ENCODE data around the gene ALAD.
"Not testable (repeated sequence)": the region's sequence is repeated elsewhere in the genome, so short reads cannot be mapped to it uniquely, and the experiment has no call there.

The ALAD gene

DNA sequence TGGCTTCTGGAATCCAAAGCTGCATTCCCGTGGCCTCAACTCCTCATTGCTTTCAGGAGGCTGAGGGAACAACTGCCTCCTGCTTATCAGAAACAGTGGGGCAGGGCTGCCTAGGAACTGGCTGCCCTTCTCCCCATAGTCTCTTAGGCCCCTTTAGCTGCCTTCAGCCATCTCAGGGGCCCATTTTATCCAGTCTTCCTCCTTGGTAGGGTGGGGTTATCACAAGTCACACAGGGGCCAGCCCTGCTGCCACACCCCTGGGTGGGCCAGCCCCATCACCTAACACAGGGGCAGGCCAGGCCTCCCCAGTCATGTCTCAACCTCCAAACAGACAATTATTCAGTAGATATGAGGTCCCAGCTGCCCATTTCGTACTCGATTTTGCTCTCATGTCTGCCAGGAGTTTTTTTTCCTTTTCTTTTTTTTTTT, 3.9 kb downstream of the ALAD start:
- Histone ChIP-seq H3K4me2 (ENCODE audit: low read length) (no peak overlapping the region), H3K4me3 (ENCODE audit: low read length) (no peak overlapping the region), H3K9ac (ENCODE audit: low read depth, low read length) (no peak overlapping the region), H3K36me3 (ENCODE audit: insufficient read depth, low read length) (peaks cover 8% of the 10 kb centered on the region), H3K9me3 (replicated peaks; ENCODE audit: low read length) (no peaks in the 10 kb centered on the region), H3K27me3 (ENCODE audit: control insufficient read depth, insufficient read depth, low read length) (no peaks in the 10 kb centered on the region), H3K4me1 (ENCODE audit: control insufficient read depth, insufficient read depth, low read length) (peaks cover 25% of the 10 kb centered on the region)

DNA sequence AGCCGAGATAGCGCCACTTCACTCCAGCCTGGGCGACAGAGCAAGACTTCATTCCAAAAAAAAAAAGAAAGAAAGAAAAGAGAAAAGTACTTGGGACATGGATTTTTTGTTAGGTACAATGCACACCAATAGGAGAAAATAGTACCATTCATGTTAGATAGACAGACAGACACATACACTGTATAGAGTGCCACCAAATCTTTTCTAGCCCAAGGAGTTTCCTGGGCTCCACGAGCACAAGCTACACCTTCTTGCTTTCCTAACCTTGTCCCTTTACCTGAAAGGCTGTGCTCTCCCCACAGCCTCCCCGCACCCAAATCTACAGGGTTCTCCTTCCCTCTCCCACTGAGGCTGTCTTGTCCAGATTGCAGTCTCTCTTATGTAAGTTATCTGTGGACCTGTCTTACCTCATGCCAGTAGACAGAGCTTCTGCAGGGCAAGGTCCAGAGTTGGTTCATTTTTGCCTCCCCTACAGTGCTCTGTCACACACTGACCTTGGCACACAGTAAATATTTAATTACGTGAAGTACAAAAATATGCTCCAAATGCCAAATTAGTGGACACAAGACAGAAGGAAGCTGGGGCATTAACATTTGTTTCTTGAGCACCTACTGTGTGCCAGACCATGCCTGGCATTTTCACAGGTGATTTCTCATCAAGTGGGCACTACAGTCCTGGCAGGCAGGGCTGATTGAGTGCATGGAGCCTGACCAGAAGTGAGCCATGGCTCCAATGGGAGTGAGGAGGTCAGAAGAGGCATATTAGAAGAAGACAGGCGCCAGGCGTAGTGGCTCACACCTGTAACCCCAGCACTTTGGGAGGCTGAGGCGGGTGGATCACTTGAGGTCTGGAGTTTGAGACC, 5.9 kb downstream of the ALAD start:
- no peak overlapping the region for H3K4me2 ChIP-seq (ENCODE audit: low read length)
- no peaks in the 10 kb centered on the region for H3K27me3 ChIP-seq (ENCODE audit: control insufficient read depth, insufficient read depth, low read length)
- no peak overlapping the region for H3K4me3 ChIP-seq (ENCODE audit: low read length)
- peaks cover 22% of the 10 kb centered on the region for H3K36me3 ChIP-seq (ENCODE audit: insufficient read depth, low read length)
- H3K9me3 ChIP-seq (replicated peaks; ENCODE audit: low read length), result no peaks in the 10 kb centered on the region
- no peak overlapping the region for H3K9ac ChIP-seq (ENCODE audit: low read depth, low read length)
- H3K4me1 ChIP-seq (ENCODE audit: control insufficient read depth, insufficient read depth, low read length), result peaks cover 17% of the 10 kb centered on the region

DNA sequence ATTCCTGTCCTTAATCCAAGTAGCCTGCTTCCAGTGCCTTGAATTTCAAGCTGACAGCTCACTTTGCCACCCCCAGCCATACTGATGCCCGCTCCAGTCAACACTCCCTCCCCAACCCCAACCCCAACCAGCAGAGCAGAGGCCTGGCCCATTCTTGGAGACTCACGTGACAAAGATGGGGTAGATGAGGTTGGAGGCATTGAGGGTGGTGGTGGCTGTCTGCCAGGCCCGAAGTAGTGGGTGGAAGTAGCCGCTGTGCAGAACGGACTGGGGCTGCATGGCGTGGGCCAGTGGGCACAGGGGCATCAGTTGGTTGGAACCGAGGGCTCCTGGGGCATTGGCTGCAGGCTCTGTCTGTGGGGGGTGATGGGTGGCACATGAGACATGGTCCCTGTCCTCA, 7.8 kb downstream of the ALAD start:
- Histone ChIP-seq H3K9me3 (replicated peaks; ENCODE audit: low read length) (no peaks in the 10 kb centered on the region), H3K4me3 (ENCODE audit: low read length) (no peak overlapping the region), H3K4me2 (ENCODE audit: low read length) (no peak overlapping the region), H3K9ac (ENCODE audit: low read depth, low read length) (no peak overlapping the region), H3K36me3 (ENCODE audit: insufficient read depth, low read length) (peaks cover 34% of the 10 kb centered on the region), H3K4me1 (ENCODE audit: control insufficient read depth, insufficient read depth, low read length) (peaks cover 5% of the 10 kb centered on the region), H3K27me3 (ENCODE audit: control insufficient read depth, insufficient read depth, low read length) (no peaks in the 10 kb centered on the region)

DNA sequence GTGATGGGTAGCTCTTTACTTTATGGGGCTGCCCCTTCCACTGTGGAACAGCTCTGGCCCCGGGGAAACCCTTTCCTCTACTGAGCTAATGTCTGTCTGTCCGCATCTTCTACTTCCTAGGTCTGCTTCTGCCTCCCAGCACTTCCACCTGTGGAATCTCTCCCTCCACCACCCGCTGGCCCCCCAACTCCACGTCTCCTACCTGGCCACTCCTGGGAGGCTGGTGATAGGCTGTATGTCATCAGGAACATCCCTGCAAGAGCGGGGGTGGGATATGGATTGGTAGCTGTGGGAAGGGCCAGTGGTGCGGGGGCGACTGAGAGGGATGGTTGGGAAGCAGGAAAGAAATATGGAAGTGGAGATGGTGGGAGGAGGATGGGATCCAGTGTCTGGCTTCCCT, 9.2 kb downstream of the ALAD start:
- H3K27me3 ChIP-seq (ENCODE audit: control insufficient read depth, insufficient read depth, low read length), result no peaks in the 10 kb centered on the region
- no peak overlapping the region for H3K9ac ChIP-seq (ENCODE audit: low read depth, low read length)
- peaks cover 41% of the 10 kb centered on the region for H3K36me3 ChIP-seq (ENCODE audit: insufficient read depth, low read length)
- H3K4me3 ChIP-seq (ENCODE audit: low read length), result no peak overlapping the region
- H3K4me1 ChIP-seq (ENCODE audit: control insufficient read depth, insufficient read depth, low read length), result no peaks in the 10 kb centered on the region
- no peaks in the 10 kb centered on the region for H3K9me3 ChIP-seq (replicated peaks; ENCODE audit: low read length)
- no peak overlapping the region for H3K4me2 ChIP-seq (ENCODE audit: low read length)

DNA sequence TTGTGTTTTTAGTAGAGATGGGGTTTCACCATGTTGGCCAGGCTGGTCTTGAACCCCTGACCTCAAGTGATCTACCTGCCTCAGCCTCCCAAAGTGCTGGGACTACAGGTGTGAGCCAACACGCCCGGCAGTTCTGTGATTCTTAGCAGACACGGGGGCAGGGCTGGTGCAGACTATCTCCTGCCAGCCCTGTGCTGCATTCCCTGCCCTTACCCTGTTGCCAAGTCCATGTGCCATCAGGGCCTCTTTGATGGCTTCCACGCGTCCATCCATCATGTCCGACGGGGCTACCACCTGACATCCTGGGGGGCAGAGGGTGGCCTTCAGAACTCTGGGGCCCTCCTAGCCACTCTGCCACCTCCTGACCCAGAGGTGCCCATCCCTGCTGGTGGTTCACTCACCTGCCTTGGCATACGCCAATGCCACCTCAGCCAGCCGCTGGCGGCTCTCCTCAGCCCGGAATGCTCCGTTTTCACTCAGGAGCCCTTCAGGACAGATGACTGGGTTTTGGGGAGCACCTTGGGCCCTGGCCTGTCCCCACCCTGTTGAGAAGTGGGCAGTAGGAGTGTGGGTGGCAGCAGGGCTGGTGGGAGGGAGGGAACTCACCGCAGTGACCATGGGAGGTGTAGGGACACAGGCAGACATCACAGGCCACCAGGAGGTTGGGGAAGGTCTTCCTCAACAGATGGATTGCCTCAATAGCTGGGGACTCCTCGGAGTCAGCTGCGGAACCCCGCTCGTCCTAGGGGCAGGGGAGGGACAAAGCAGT, 10.7 kb downstream of the ALAD start:
- peaks cover 40% of the 10 kb centered on the region for H3K36me3 ChIP-seq (ENCODE audit: insufficient read depth, low read length)
- H3K4me1 ChIP-seq (ENCODE audit: control insufficient read depth, insufficient read depth, low read length), result no peaks in the 10 kb centered on the region
- H3K4me3 ChIP-seq (ENCODE audit: low read length), result no peak overlapping the region
- no peak overlapping the region for H3K9ac ChIP-seq (ENCODE audit: low read depth, low read length)
- no peaks in the 10 kb centered on the region for H3K27me3 ChIP-seq (ENCODE audit: control insufficient read depth, insufficient read depth, low read length)
- no peak overlapping the region for H3K4me2 ChIP-seq (ENCODE audit: low read length)
- no peaks in the 10 kb centered on the region for H3K9me3 ChIP-seq (replicated peaks; ENCODE audit: low read length)

DNA sequence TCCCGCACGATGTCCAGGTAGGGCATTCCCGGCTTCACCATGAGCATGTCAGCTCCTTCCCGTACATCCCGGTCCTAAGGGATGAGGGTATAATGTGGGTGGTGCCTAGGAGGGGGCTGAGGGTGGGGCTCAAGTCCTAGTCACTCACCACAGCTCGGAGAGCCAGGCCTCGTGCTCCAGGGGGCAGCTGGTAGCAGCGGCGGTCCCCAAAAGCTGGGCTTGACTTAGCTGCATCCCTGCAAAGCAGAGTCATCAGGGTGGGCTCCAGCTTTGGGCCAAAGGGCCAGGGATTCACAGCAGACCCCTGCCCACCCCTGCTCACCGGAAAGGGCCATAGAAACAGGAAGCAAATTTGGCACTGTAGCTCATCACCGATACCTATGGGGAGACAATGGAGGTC, 11.6 kb downstream of the ALAD start:
- Histone ChIP-seq H3K27me3 (ENCODE audit: control insufficient read depth, insufficient read depth, low read length) (no peaks in the 10 kb centered on the region), H3K9me3 (replicated peaks; ENCODE audit: low read length) (no peaks in the 10 kb centered on the region), H3K4me1 (ENCODE audit: control insufficient read depth, insufficient read depth, low read length) (no peaks in the 10 kb centered on the region), H3K4me2 (ENCODE audit: low read length) (no peak overlapping the region), H3K36me3 (ENCODE audit: insufficient read depth, low read length) (peaks cover 35% of the 10 kb centered on the region), H3K4me3 (ENCODE audit: low read length) (no peak overlapping the region), H3K9ac (ENCODE audit: low read depth, low read length) (no peak overlapping the region)

DNA sequence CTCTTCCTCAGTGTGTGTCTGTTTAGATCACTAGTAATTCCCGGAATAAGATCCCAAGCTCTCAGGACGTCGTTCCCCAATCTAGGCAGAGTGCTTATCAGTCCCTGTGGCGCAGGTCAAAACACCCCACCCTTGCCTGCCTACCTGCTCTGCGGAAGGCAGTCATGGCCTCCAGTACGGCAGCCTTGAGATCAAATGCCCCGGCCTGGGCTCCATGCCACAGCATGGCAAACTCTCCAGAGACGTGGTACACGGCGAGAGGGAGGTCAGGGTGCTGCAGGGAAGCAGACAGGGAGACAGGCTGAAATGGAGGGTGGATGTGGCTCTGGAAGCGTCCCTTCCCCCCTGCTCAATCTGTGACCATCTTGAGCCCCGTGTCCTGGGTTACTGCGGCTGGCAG, 12.3 kb downstream of the ALAD start:
- no peak overlapping the region for H3K9ac ChIP-seq (ENCODE audit: low read depth, low read length)
- no peaks in the 10 kb centered on the region for H3K4me1 ChIP-seq (ENCODE audit: control insufficient read depth, insufficient read depth, low read length)
- H3K4me3 ChIP-seq (ENCODE audit: low read length), result no peak overlapping the region
- no peaks in the 10 kb centered on the region for H3K27me3 ChIP-seq (ENCODE audit: control insufficient read depth, insufficient read depth, low read length)
- H3K4me2 ChIP-seq (ENCODE audit: low read length), result no peak overlapping the region
- H3K36me3 ChIP-seq (ENCODE audit: insufficient read depth, low read length), result peaks cover 35% of the 10 kb centered on the region
- H3K9me3 ChIP-seq (replicated peaks; ENCODE audit: low read length), result no peaks in the 10 kb centered on the region

DNA sequence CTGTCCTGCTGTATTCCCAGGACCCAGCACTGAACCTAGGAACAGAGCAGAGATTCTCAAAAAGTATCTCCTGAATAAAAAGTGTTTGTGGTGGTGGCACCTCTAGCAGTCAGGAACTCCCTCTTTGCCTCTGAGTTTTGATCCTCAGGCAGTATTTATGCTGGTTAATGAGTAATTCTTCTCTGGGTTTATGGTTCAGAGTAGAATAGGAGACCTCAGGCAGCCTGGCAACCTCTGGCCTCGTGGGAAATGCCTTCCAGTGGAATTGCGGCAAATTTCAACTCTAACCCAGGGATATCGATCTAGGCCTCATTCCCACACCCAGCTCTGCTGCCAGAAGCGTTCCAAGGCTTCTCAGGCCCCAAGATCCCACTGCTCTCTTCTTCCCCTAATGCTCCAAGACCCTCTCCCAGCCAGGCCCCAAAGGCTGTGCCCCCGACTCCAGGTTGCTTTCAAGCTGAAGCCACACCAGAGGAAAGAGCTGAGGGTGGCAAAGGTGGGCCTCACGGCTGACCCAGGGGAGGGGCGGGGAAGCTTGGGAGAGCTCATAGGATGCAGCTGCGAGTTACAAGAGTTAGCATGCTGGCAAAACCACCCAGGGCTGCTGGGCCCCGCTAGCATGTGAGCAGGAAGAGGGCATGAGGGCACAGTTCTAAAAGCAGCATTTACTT, 13.4 kb downstream of the ALAD start:
- H3K9ac ChIP-seq (ENCODE audit: low read depth, low read length), result no peak overlapping the region
- H3K36me3 ChIP-seq (ENCODE audit: insufficient read depth, low read length), result peaks cover 33% of the 10 kb centered on the region
- no peaks in the 10 kb centered on the region for H3K9me3 ChIP-seq (replicated peaks; ENCODE audit: low read length)
- H3K4me3 ChIP-seq (ENCODE audit: low read length), result no peak overlapping the region
- H3K27me3 ChIP-seq (ENCODE audit: control insufficient read depth, insufficient read depth, low read length), result no peaks in the 10 kb centered on the region
- no peaks in the 10 kb centered on the region for H3K4me1 ChIP-seq (ENCODE audit: control insufficient read depth, insufficient read depth, low read length)
- no peak overlapping the region for H3K4me2 ChIP-seq (ENCODE audit: low read length)

DNA sequence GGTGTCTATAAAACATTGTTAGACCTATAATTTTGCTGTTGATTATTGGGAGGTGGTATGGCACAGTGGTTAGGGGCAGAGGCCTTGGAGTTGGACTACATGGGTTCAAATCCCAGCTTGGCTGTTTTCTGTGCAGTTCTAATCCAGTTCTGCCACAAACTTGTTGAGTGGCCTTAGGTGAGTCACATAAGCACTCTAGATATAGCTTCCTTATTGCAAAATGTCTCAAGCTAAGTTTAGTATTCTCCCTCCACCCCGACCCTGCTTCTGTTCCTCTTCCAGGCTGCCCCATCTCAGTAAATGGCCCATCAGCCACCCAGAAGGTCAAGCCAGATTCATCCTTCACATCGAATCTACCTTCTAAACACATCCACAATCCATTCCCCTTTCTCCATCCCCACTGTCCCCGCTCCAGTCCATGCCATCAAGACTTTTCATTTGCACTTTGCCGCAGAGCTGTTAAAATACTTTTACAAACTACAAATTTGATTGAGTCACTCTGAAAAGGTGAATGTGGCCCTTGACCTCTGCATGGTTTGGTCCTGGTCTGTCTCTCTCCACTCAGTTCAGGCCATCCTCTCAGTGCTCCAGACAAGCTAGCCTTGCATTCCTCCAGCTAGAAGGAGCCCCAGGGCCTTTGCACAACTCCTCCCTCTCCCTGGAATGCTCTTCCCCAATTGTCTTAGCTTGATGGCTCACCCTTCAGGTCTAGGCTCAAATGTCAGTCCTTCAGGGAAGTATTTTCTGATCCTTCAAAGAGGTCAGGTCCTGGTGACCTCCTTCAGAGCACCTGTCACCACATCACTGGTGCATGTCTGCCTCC, 14.3 kb downstream of the ALAD start:
- Histone ChIP-seq H3K36me3 (ENCODE audit: insufficient read depth, low read length) (peaks cover 30% of the 10 kb centered on the region), H3K4me3 (ENCODE audit: low read length) (no peak overlapping the region), H3K9me3 (replicated peaks; ENCODE audit: low read length) (no peaks in the 10 kb centered on the region), H3K4me2 (ENCODE audit: low read length) (no peak overlapping the region), H3K4me1 (ENCODE audit: control insufficient read depth, insufficient read depth, low read length) (no peaks in the 10 kb centered on the region), H3K9ac (ENCODE audit: low read depth, low read length) (no peak overlapping the region), H3K27me3 (ENCODE audit: control insufficient read depth, insufficient read depth, low read length) (no peaks in the 10 kb centered on the region)

GRCh38 chr9:113381909-113382411, 19.1 kb downstream of the ALAD start:
- H3K9me3 ChIP-seq (replicated peaks; ENCODE audit: low read length), result no peaks in the 10 kb centered on the region
- H3K36me3 ChIP-seq (ENCODE audit: insufficient read depth, low read length), result no peaks in the 10 kb centered on the region
- no peaks in the 10 kb centered on the region for H3K27me3 ChIP-seq (ENCODE audit: control insufficient read depth, insufficient read depth, low read length)
- no peak overlapping the region for H3K9ac ChIP-seq (ENCODE audit: low read depth, low read length)
- H3K4me2 ChIP-seq (ENCODE audit: low read length), result no peak overlapping the region
- peaks cover 3% of the 10 kb centered on the region for H3K4me1 ChIP-seq (ENCODE audit: control insufficient read depth, insufficient read depth, low read length)
- no peak overlapping the region for H3K4me3 ChIP-seq (ENCODE audit: low read length)

DNA sequence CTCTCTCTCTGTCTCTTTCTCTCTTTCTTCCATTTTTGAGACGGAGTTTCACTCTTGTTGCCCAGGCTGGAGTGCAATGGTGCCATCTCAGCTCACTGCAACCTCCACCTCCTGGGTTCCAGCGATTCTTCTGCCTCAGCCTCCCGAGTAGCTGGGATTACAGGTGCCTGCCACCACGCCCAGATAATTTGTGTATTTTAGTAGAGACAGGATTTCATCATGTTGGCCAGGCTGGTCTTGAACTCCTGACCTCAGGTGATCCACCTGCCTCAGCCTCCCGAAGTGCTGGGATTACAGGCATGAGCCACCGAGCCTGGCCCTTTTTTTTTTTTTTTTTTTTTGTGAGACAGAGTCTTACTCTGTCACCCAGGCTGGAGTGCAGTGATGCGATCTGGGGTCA, 19.6 kb downstream of the ALAD start:
- not testable (repeated sequence) for H3K27me3 ChIP-seq (ENCODE audit: control insufficient read depth, insufficient read depth, low read length); H3K4me3 ChIP-seq (ENCODE audit: low read length)

More for the DNA sequence above, 19.6 kb downstream of the ALAD start:
- H3K4me1 ChIP-seq (ENCODE audit: control insufficient read depth, insufficient read depth, low read length); H3K9ac ChIP-seq (ENCODE audit: low read depth, low read length); H3K9me3 ChIP-seq (replicated peaks; ENCODE audit: low read length); H3K4me2 ChIP-seq (ENCODE audit: low read length); H3K36me3 ChIP-seq (ENCODE audit: insufficient read depth, low read length): not testable (repeated sequence)
